ENCODE data around the gene MSI2. TPM values are rescaled to one million over a fixed set of nuclear protein-coding genes. Genes with fewer than 3 reads are reported as not detected.

The MSI2 gene
- polyA plus RNA-seq, 1 donor from 2014 or later: 3.8 TPM

- Mint-ChIP-seq H3K27ac (peak overlapping the region in 2 of 3 donors; percentile 39 to 89), H3K27me3 (no peaks in the 10 kb centered on the region), H3K4me3 (peak overlapping the region in 2 of 4 donors; percentile 91 to 92), H3K4me1 (peaks cover 6 to 25% (median 16%) of the 10 kb centered on the region in 3 donors), H3K9me3 (no peaks in the 10 kb centered on the region), H3K36me3 (no peaks in the 10 kb centered on the region)
Observed at GRCh38 chr17:57663326-57664070, 407.2 kb downstream of the MSI2 start.

- Mint-ChIP-seq H3K4me3 (no peak overlapping the region), H3K9me3 (no peaks in the 10 kb centered on the region), H3K36me3 (no peaks in the 10 kb centered on the region), H3K4me1 (peaks cover 6 to 28% (median 16%) of the 10 kb centered on the region in 3 donors), H3K27me3 (no peaks in the 10 kb centered on the region), H3K27ac (peak overlapping the region in 1 of 3 donors; percentile 61)
Observed at GRCh38 chr17:57665128-57665527, 408.8 kb downstream of the MSI2 start.

- Mint-ChIP-seq H3K4me3 (peak overlapping the region in 1 of 4 donors; percentile 9), H3K9me3 (no peaks in the 10 kb centered on the region)
Observed at GRCh38 chr17:57665696-57666095, 409.4 kb downstream of the MSI2 start.

GRCh38 chr17:57666201-57666870 is 410.0 kb downstream of the MSI2 start:
- peaks cover 6 to 28% (median 16%) of the 10 kb centered on the region in 3 donors for H3K4me1 Mint-ChIP-seq
- no peaks in the 10 kb centered on the region for H3K36me3 Mint-ChIP-seq
- H3K9me3 Mint-ChIP-seq: no peaks in the 10 kb centered on the region
- peak overlapping the region in 1 of 4 donors; percentile 77 for H3K4me3 Mint-ChIP-seq
- peak overlapping the region; percentile 57 to 92 (median 89) for H3K27ac Mint-ChIP-seq
- no peaks in the 10 kb centered on the region for H3K27me3 Mint-ChIP-seq

More at GRCh38 chr17:57665696-57666095, 409.4 kb downstream of the MSI2 start:
- Mint-ChIP-seq H3K4me1 (peaks cover 6 to 28% (median 16%) of the 10 kb centered on the region in 3 donors), H3K27me3 (no peaks in the 10 kb centered on the region), H3K27ac (peak overlapping the region in 1 of 3 donors; percentile 57), H3K36me3 (no peaks in the 10 kb centered on the region)

GRCh38 chr17:57666946-57667345 is 410.6 kb downstream of the MSI2 start:
- no peaks in the 10 kb centered on the region for H3K27me3 Mint-ChIP-seq
- H3K4me1 Mint-ChIP-seq: peaks cover 8 to 32% (median 20%) of the 10 kb centered on the region in 3 donors
- peak overlapping the region in 1 of 3 donors; percentile 89 for H3K27ac Mint-ChIP-seq
- H3K36me3 Mint-ChIP-seq: no peaks in the 10 kb centered on the region
- no peaks in the 10 kb centered on the region for H3K9me3 Mint-ChIP-seq
- no peak overlapping the region for H3K4me3 Mint-ChIP-seq

- Mint-ChIP-seq H3K4me1 (peaks cover 10 to 31% (median 22%) of the 10 kb centered on the region in 3 donors), H3K9me3 (no peaks in the 10 kb centered on the region), H3K27me3 (no peaks in the 10 kb centered on the region), H3K4me3 (no peak overlapping the region), H3K27ac (peak overlapping the region in 2 of 3 donors; percentile 4 to 10), H3K36me3 (no peaks in the 10 kb centered on the region)
Observed at GRCh38 chr17:57667461-57667923, 411.2 kb downstream of the MSI2 start.

- H3K9me3 Mint-ChIP-seq: no peaks in the 10 kb centered on the region
- no peak overlapping the region for H3K4me3 Mint-ChIP-seq
- peak overlapping the region in 1 of 3 donors; percentile 23 for H3K27ac Mint-ChIP-seq
- peaks cover 10 to 26% (median 22%) of the 10 kb centered on the region in 3 donors for H3K4me1 Mint-ChIP-seq
- H3K27me3 Mint-ChIP-seq: no peaks in the 10 kb centered on the region
- peaks cover 2% of the 10 kb centered on the region for H3K36me3 Mint-ChIP-seq
Observed at GRCh38 chr17:57668332-57668731, 412.0 kb downstream of the MSI2 start.

- H3K4me1 Mint-ChIP-seq: peaks cover 10 to 19% (median 17%) of the 10 kb centered on the region in 3 donors
- H3K4me3 Mint-ChIP-seq: no peak overlapping the region
- H3K27me3 Mint-ChIP-seq: no peaks in the 10 kb centered on the region
- H3K27ac Mint-ChIP-seq: peak overlapping the region in 1 of 3 donors; percentile 63
- H3K36me3 Mint-ChIP-seq: peaks cover 2% of the 10 kb centered on the region
- no peaks in the 10 kb centered on the region for H3K9me3 Mint-ChIP-seq
Observed at GRCh38 chr17:57669671-57670529, 413.6 kb downstream of the MSI2 start.

- Mint-ChIP-seq H3K9me3 (no peaks in the 10 kb centered on the region), H3K4me1 (peaks cover 10 to 15% (median 13%) of the 10 kb centered on the region in 3 donors), H3K4me3 (no peak overlapping the region), H3K27me3 (no peaks in the 10 kb centered on the region), H3K27ac (peak overlapping the region in 1 of 3 donors; percentile 92), H3K36me3 (peaks cover 5% of the 10 kb centered on the region)
Observed at GRCh38 chr17:57670769-57671569, 414.6 kb downstream of the MSI2 start.

- Mint-ChIP-seq H3K4me1 (peaks cover 5 to 9% (median 6%) of the 10 kb centered on the region in 3 donors), H3K36me3 (peaks cover 9% of the 10 kb centered on the region), H3K27me3 (no peaks in the 10 kb centered on the region), H3K4me3 (peak overlapping the region in 2 of 4 donors; percentile 47 to 54), H3K27ac (peak overlapping the region in 2 of 3 donors; percentile 6 to 92), H3K9me3 (no peaks in the 10 kb centered on the region)
Observed at GRCh38 chr17:57671667-57672632, 415.6 kb downstream of the MSI2 start.

- H3K4me3 Mint-ChIP-seq: peak overlapping the region in 1 of 4 donors; percentile 53
Observed at GRCh38 chr17:57672971-57673370, 416.6 kb downstream of the MSI2 start.

GRCh38 chr17:57674894-57675293 is 418.6 kb downstream of the MSI2 start:
- peak overlapping the region in 1 of 3 donors; percentile 20 for H3K27ac Mint-ChIP-seq
- H3K36me3 Mint-ChIP-seq: peaks cover 9% of the 10 kb centered on the region
- H3K9me3 Mint-ChIP-seq: no peaks in the 10 kb centered on the region
- H3K4me1 Mint-ChIP-seq: peaks cover 3 to 6% (median 6%) of the 10 kb centered on the region in 3 donors
- no peak overlapping the region for H3K4me3 Mint-ChIP-seq
- no peaks in the 10 kb centered on the region for H3K27me3 Mint-ChIP-seq

More at GRCh38 chr17:57672971-57673370, 416.6 kb downstream of the MSI2 start:
- Mint-ChIP-seq H3K27me3 (no peaks in the 10 kb centered on the region), H3K9me3 (no peaks in the 10 kb centered on the region), H3K4me1 (peaks cover 5 to 9% (median 6%) of the 10 kb centered on the region in 3 donors), H3K27ac (peak overlapping the region in 1 of 3 donors; percentile 0), H3K36me3 (peaks cover 9% of the 10 kb centered on the region)
